ENCODE data around the gene ZBTB46.

GRCh38 chr20:63741676-63742380 lies 89.2 kb downstream of the ZBTB46 start:
- TF ChIP-seq CTCF (conservative IDR thresholded peaks at IDR 0.05) (no peak), ZFX (IDR thresholded peaks at IDR 0.05) (no peak)

All from C4-2B (cell line).